Measurements from ENCODE around the gene DUSP19.

The DUSP19 gene

DNA sequence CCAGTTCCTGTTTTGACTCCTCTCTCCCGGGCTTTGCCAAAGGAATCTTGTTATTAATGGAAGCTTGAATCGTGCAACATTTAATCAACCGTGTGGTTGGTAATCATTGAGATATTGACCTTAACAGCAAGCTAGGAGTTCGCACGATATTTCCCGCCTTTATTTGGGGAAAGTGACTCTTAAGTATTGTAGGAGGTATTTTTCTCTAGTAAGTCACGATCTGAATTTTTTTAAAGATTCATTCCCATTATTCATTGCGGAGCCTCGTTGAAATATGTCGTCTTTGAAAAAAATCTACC is 46.4 kb downstream of the DUSP19 start:
- no peak for DNase-seq (ENCODE audit: low read depth in 2 of 2)

- DNase-seq (ENCODE audit: low read depth in 2 of 2) = no peak
These were observed 47.3 kb downstream of the DUSP19 start for GRCh38 chr2:183125659-183126341.

DNA sequence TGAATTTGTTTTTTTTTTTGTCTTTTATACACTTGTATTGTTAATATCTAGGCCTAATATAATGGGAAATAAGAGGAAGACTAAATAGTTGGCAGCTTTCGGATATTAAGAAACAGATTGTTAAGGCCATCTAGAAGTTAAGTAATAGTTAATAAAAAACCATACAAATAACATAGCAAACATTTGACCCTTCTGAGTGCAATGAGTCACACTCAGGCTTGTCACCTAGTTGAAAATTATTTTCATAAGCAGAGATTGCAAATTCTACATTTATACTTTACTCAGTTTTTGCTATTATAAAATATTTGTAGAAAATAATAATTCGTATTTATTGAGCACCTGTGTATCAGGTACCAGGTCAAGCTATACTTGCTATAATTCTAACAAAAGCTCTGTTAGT is 48.1 kb downstream of the DUSP19 start:
- no peak for DNase-seq (ENCODE audit: low read depth in 2 of 2)

GRCh38 chr2:183134016-183134415 is 55.5 kb downstream of the DUSP19 start:
- DNase-seq (ENCODE audit: low read depth in 2 of 2) = no peak

DNA sequence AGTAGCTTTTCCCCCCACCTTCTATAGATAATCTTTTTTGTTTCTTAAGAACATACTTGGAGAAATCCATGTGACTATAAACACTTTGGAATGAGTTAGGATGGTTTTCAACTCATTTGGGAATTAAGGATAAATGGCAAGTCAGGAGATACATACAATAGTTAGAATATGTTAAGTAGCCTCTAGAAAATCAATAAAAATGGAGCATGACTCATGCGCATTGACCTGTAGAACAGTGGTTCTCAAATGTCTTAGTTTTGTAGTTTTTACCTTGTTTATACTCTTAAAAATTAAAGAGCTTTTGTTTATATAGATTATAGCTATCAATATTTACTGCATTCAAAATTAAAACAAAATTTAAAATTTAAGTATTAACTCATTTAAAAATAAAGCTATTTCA is 70.4 kb downstream of the DUSP19 start:
- no peak for DNase-seq (ENCODE audit: low read depth in 2 of 2)

GRCh38 chr2:183149489-183149888 is 70.9 kb downstream of the DUSP19 start:
- DNase-seq (ENCODE audit: low read depth in 2 of 2) = no peak

Measured in stimulated activated CD4-positive, alpha-beta T cell treated with anti-CD3 and anti-CD28 coated beads, Interleukin-4, amount 100 ng/mL, for 48 hours (primary cell).